NCI-H748 (cell line): ENCODE results near the gene ADNP2.

Experiments used
- DNase-seq: peaks from one replicate; lab custom pipeline; 2025; ENCODE audit not compliant: unreplicated experiment; lab: John Stamatoyannopoulos, UW

The ADNP2 gene

GRCh38 chr18:80169607-80170006 lies 60.5 kb downstream of the ADNP2 start:
- DNase-seq = no peak

GRCh38 chr18:80170395-80171053 lies 61.5 kb downstream of the ADNP2 start:
- no peak for DNase-seq

- no peak for DNase-seq
Observed at GRCh38 chr18:80171054-80171872, 62.2 kb downstream of the ADNP2 start.

GRCh38 chr18:80172056-80172455 lies 63.0 kb downstream of the ADNP2 start:
- DNase-seq = no peak

GRCh38 chr18:80173060-80173459 lies 64.0 kb downstream of the ADNP2 start:
- no peak for DNase-seq

GRCh38 chr18:80175451-80176204 lies 66.6 kb downstream of the ADNP2 start:
- DNase-seq = no peak

- DNase-seq = peak; percentile 49
Observed at GRCh38 chr18:80176334-80177073, 67.4 kb downstream of the ADNP2 start.

GRCh38 chr18:80177128-80177527 lies 68.1 kb downstream of the ADNP2 start:
- no peak for DNase-seq

GRCh38 chr18:80178935-80179818 lies 70.1 kb downstream of the ADNP2 start:
- no peak for DNase-seq

- DNase-seq = peak; percentile 54
Observed at GRCh38 chr18:80179857-80180558, 70.9 kb downstream of the ADNP2 start.

- DNase-seq = no peak
Observed at GRCh38 chr18:80180778-80181564, 71.9 kb downstream of the ADNP2 start.

- no peak for DNase-seq
Observed at GRCh38 chr18:80181642-80182461, 72.8 kb downstream of the ADNP2 start.

GRCh38 chr18:80182855-80183254 lies 73.8 kb downstream of the ADNP2 start:
- DNase-seq = no peak

GRCh38 chr18:80183273-80184050 lies 74.4 kb downstream of the ADNP2 start:
- DNase-seq = no peak

GRCh38 chr18:80184243-80184772 lies 75.2 kb downstream of the ADNP2 start:
- DNase-seq = no peak

GRCh38 chr18:80185545-80185944 lies 76.5 kb downstream of the ADNP2 start:
- no peak for DNase-seq
